NCI-H226 (cell line): ENCODE data around the gene HRK.
A peak's percentile ranks its signal among the peaks of the same experiment; 100 is the strongest.

ENCODE experiments used
- DNase-seq: peaks from one replicate; pipeline ENCODE4 v3.0.0-alpha.2; 2015

Gene HRK

GRCh38 chr12:116897476-116897875, 16.2 kb upstream of the HRK start:
- no peak for DNase-seq

GRCh38 chr12:116896411-116896924, 15.2 kb upstream of the HRK start:
- peak; percentile 49 for DNase-seq

GRCh38 chr12:116894913-116895312, 13.7 kb upstream of the HRK start:
- DNase-seq, result no peak

- DNase-seq, result no peak
These were observed 11.3 kb upstream of the HRK start for GRCh38 chr12:116892349-116893140.

GRCh38 chr12:116891019-116891418, 9.8 kb upstream of the HRK start:
- DNase-seq, result no peak

- no peak for DNase-seq
These were observed 9.1 kb upstream of the HRK start for GRCh38 chr12:116890330-116890729.

GRCh38 chr12:116887897-116888296, 6.7 kb upstream of the HRK start:
- DNase-seq, result no peak

GRCh38 chr12:116887244-116887643, 6.0 kb upstream of the HRK start:
- no peak for DNase-seq

- DNase-seq, result no peak
These were observed 4.2 kb upstream of the HRK start for GRCh38 chr12:116885491-116885890.

GRCh38 chr12:116884871-116885270, 3.6 kb upstream of the HRK start:
- DNase-seq, result no peak

GRCh38 chr12:116882742-116883141, 1.5 kb upstream of the HRK start:
- DNase-seq, result no peak

GRCh38 chr12:116881877-116882507, 751 bp upstream of the HRK start:
- DNase-seq, result no peak

GRCh38 chr12:116880817-116881324, 370 bp downstream of the HRK start:
- peak; percentile 61 for DNase-seq

- DNase-seq, result no peak
These were observed 926 bp downstream of the HRK start for GRCh38 chr12:116880213-116880816.

- no peak for DNase-seq
These were observed 1.6 kb downstream of the HRK start for GRCh38 chr12:116879509-116880212.

GRCh38 chr12:116878567-116879508, 2.4 kb downstream of the HRK start:
- DNase-seq, result peak; percentile 42

- DNase-seq, result no peak
These were observed 4.9 kb downstream of the HRK start for GRCh38 chr12:116876151-116876869.

GRCh38 chr12:116874324-116874995, 6.8 kb downstream of the HRK start:
- DNase-seq, result no peak

GRCh38 chr12:116870306-116870705, 10.9 kb downstream of the HRK start:
- no peak for DNase-seq

GRCh38 chr12:116867523-116867922, 13.7 kb downstream of the HRK start:
- DNase-seq, result no peak
